Measurements from ENCODE around the gene KIF18B.

GRCh38 chr17:44977065-44977464, 29.5 kb upstream of the KIF18B start:
- TF ChIP-seq, protein P1, sequence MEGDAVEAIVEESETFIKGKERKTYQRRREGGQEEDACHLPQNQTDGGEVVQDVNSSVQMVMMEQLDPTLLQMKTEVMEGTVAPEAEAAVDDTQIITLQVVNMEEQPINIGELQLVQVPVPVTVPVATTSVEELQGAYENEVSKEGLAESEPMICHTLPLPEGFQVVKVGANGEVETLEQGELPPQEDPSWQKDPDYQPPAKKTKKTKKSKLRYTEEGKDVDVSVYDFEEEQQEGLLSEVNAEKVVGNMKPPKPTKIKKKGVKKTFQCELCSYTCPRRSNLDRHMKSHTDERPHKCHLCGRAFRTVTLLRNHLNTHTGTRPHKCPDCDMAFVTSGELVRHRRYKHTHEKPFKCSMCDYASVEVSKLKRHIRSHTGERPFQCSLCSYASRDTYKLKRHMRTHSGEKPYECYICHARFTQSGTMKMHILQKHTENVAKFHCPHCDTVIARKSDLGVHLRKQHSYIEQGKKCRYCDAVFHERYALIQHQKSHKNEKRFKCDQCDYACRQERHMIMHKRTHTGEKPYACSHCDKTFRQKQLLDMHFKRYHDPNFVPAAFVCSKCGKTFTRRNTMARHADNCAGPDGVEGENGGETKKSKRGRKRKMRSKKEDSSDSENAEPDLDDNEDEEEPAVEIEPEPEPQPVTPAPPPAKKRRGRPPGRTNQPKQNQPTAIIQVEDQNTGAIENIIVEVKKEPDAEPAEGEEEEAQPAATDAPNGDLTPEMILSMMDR (IDR thresholded peaks at IDR 0.05) = no peak
- no peak for TF ChIP-seq POLR2A (IDR thresholded peaks at IDR 0.05)

Measured in heart left ventricle (tissue), 13 donors.